Activated CD8-positive, alpha-beta T cell treated with anti-CD3 and anti-CD28 coated beads for 36 hours (primary cell): ENCODE data around the gene PGC. TPM values are rescaled to one million over a fixed set of nuclear protein-coding genes. Genes with fewer than 3 reads are reported as not detected.
A peak's percentile ranks its signal among the peaks of the same experiment; 100 is the strongest.

Source experiments
- ATAC-seq: fragments of 200-7000 bp; cut with Tn5 transposase; one replicate; pipeline ENCODE4 v1.10.0; 2021; ENCODE audit warnings: mild to moderate bottlenecking, moderate library complexity
- CTCF ChIA-PET: fragments of 350-600 bp; sonication (Branson Sonifier 250); formaldehyde crosslinking; loops from one replicate; lab custom pipeline; 2021; ENCODE audit warnings: antibody characterized with exemption; lab: Charles Lee
- POLR2A ChIA-PET: fragments of 350-600 bp; sonication (Branson Sonifier 250); formaldehyde crosslinking; loops from one replicate; lab custom pipeline; 2021; ENCODE audit warnings: antibody characterized with exemption; lab: Charles Lee
- DNase-seq: peaks from one replicate; pipeline ENCODE4 v3.0.0-alpha.2; 2020
- H3K27ac Mint-ChIP-seq: one replicate; pipeline ENCODE4 v1.8.0; 2021; ENCODE audit warnings: mild to moderate bottlenecking, mixed read lengths
- H3K27me3 Mint-ChIP-seq: one replicate; pipeline ENCODE4 v1.8.0; 2021; ENCODE audit warnings: mixed read lengths
- H3K36me3 Mint-ChIP-seq: one replicate; pipeline ENCODE4 v1.8.0; 2021; ENCODE audit warnings: low read depth, mixed read lengths
- H3K4me1 Mint-ChIP-seq: one replicate; pipeline ENCODE4 v1.8.0; 2021; ENCODE audit warnings: low read depth, mixed read lengths
- H3K4me3 Mint-ChIP-seq: one replicate; pipeline ENCODE4 v1.8.0; 2021; ENCODE audit warnings: mild to moderate bottlenecking, moderate library complexity, mixed read lengths
- H3K9me3 Mint-ChIP-seq: one replicate; pipeline ENCODE4 v1.8.0; 2021; ENCODE audit warnings: mixed read lengths
- intact Hi-C: fragments of 100-400 bp; cut with micrococcal nuclease; formaldehyde crosslinking; loops from one replicate; pipeline ENCODE4 v1.10.0; 2022
- total RNA-seq, 2 experiments: library from RNA; stranded (reverse); gene quantifications; one replicate each; pipeline ENCODE4 v1.2.3, GENCODE V29; 2021
- TF ChIP-seq, protein P1 (sequence below): fragments of 200-600 bp; IDR thresholded peaks from one replicate; pipeline ENCODE4 v1.8.0; 2022; ENCODE audit warnings: antibody characterized with exemption, mild to moderate bottlenecking

PGC gene
- total RNA-seq: not detected

DNA sequence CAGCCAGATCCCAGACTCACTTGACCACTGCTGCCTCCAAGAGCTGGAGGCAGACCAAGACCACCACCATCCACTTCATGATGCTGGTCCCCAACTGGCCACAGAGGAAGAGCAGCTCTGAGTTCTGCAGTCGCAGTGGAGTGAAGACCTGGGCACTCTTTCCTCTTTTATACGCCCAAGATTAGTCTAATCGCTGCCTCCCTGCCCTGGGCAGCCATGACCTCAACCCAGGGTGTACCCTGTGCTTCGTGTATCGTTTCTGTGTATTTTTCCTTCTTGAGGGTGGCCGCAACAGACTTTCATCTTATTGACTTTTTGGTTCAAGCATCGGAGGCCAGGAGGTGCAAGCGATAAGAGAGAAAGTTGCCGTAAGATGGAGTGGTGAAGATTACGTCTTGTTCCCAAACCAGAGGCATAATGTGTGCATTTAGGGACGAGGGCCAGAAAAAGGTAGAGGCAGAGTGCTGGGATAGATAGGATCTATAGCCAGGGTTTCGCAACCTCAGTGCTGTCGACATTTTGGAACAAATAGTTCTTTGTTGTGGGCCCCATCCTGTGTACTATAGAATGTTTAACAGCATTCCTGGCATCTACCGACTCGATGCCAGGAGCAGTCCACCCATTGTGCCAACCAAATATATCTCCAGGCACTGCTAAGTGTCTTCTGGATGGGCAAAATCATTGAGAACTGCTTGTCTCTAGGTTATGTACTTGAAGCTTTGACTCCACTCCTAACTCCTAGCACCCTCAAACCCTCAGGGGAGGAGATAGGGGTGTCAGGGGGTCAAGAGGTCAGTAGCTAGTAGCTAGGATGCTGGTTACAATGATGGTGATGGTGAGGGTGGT lies at the start of gene PGC:
Gene PGC, minus strand, starts transcription at position 142 of the 846 bp plus-strand sequence. Its CDS starts 63 bp downstream, at position 79.
- ChIA-PET POLR2A (no interaction called here), CTCF (interaction anchor here (1.2 kb wide), 1 partner anchor 64 kb away, joined by 3 read pairs; no protein-coding TSS in a partner anchor)
- DNase-seq: no peak
- Mint-ChIP-seq H3K27ac (no peak within 1 kb of the TSS), H3K4me3 (no peak within 1 kb of the TSS), H3K9me3 (no peaks in the 10 kb centered on the region), H3K27me3 (no peaks in the 10 kb centered on the region), H3K36me3 (no peaks in the 10 kb centered on the region), H3K4me1 (no peaks in the 10 kb centered on the region)
- ATAC-seq: no peak
- intact Hi-C loops: no loop called here
- TF ChIP-seq, protein P1, sequence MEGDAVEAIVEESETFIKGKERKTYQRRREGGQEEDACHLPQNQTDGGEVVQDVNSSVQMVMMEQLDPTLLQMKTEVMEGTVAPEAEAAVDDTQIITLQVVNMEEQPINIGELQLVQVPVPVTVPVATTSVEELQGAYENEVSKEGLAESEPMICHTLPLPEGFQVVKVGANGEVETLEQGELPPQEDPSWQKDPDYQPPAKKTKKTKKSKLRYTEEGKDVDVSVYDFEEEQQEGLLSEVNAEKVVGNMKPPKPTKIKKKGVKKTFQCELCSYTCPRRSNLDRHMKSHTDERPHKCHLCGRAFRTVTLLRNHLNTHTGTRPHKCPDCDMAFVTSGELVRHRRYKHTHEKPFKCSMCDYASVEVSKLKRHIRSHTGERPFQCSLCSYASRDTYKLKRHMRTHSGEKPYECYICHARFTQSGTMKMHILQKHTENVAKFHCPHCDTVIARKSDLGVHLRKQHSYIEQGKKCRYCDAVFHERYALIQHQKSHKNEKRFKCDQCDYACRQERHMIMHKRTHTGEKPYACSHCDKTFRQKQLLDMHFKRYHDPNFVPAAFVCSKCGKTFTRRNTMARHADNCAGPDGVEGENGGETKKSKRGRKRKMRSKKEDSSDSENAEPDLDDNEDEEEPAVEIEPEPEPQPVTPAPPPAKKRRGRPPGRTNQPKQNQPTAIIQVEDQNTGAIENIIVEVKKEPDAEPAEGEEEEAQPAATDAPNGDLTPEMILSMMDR: no peak

GRCh38 chr6:41796474-41796873 lies 49.3 kb upstream of the PGC start:
- H3K27ac Mint-ChIP-seq: no peak overlapping the region
- peaks cover 3% of the 10 kb centered on the region for H3K4me1 Mint-ChIP-seq

DNA sequence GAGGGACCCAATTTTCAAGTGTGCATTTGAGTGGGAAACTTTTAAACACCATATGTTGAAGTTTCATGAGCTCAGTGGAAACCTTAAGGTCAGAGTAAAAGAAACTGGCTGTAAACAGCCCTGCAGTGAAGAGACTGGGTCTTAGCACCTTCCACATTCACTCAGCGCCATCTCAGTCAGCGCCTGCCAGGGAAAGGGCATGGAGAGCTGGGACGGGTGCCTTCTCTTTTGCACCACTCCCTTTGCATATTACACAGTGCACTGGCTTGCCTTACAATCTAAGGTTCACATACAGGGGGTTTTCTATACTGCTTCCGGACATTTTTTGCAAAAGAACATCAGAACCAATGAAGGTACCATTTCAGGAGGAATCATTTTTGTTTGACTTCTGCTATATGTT lies 44.8 kb upstream of the PGC start:
- POLR2A ChIA-PET: no interaction called here
- ATAC-seq: no peak
- H3K27ac Mint-ChIP-seq: peak overlapping the region; percentile 13

More at GRCh38 chr6:41796474-41796873, 49.3 kb upstream of the PGC start:
- Mint-ChIP-seq H3K36me3 (peaks cover 17% of the 10 kb centered on the region), H3K27me3 (no peaks in the 10 kb centered on the region), H3K9me3 (no peaks in the 10 kb centered on the region), H3K4me3 (no peak overlapping the region)
- DNase-seq (no peak), ATAC-seq (no peak)
- ChIA-PET POLR2A (no interaction called here), CTCF (no interaction called here)
- TF ChIP-seq, protein P1: no peak
- intact Hi-C loops: no loop called here

DNA sequence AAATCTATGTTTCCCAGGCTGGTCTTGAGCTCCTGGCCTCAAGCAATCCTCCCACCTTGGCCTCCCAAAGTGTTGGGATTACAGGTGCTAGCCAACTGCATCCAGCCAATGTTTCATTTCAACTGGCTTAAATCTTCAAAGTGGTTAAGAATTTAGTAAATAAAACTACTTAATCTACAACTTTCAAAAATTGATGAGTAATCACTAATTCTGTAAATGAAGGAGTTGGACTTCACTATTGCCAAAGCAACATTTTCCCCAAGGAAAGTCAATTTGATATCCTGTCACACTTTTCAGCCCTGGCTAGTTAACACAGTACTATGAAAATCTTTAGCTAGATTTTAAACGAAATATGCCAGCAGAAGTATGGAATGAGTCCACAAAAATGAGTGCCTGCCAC lies 44.1 kb upstream of the PGC start:
- H3K4me3 Mint-ChIP-seq: no peak overlapping the region
- DNase-seq (no peak), ATAC-seq (no peak)
- H3K36me3 Mint-ChIP-seq: peaks cover 38% of the 10 kb centered on the region
- ChIA-PET POLR2A (interaction anchor here (1.2 kb wide), 1 partner anchor 40 kb away, joined by 3 read pairs; no protein-coding TSS in a partner anchor), CTCF (interaction anchor here (0.8 to 12.8 kb wide), 6 partner anchors 10 to 423 kb away, joined by 3 to 214 read pairs (median 4); partner anchors contain the start of gene TAF8)
- TF ChIP-seq, protein P1: no peak
- H3K4me1 Mint-ChIP-seq: peaks cover 18% of the 10 kb centered on the region
- H3K27ac Mint-ChIP-seq: no peak overlapping the region
- H3K9me3 Mint-ChIP-seq: no peaks in the 10 kb centered on the region
- intact Hi-C loops: no loop called here
- H3K27me3 Mint-ChIP-seq: no peaks in the 10 kb centered on the region

More for the DNA sequence above, 44.8 kb upstream of the PGC start:
- peaks cover 40% of the 10 kb centered on the region for H3K36me3 Mint-ChIP-seq
- no peaks in the 10 kb centered on the region for H3K9me3 Mint-ChIP-seq
- no peak overlapping the region for H3K4me3 Mint-ChIP-seq
- TF ChIP-seq, protein P1: no peak
- no peaks in the 10 kb centered on the region for H3K27me3 Mint-ChIP-seq
- peaks cover 18% of the 10 kb centered on the region for H3K4me1 Mint-ChIP-seq
- intact Hi-C loops: no loop called here
- DNase-seq: no peak
- CTCF ChIA-PET: interaction anchor here (0.8 to 12.8 kb wide), 6 partner anchors 9 to 423 kb away, joined by 3 to 214 read pairs (median 4); partner anchors contain the start of gene TAF8

- POLR2A ChIA-PET: interaction anchor here (0.7 to 1.2 kb wide), 2 partner anchors 41 to 334 kb away, joined by 3 to 4 read pairs; no protein-coding TSS in a partner anchor
- H3K4me1 Mint-ChIP-seq: peaks cover 22% of the 10 kb centered on the region
- peaks cover 38% of the 10 kb centered on the region for H3K36me3 Mint-ChIP-seq
- intact Hi-C loops: no loop called here
- CTCF ChIA-PET: interaction anchor here (1.1 to 12.8 kb wide), 3 partner anchors 11 to 256 kb away, joined by 3 to 214 read pairs (median 6); partner anchors contain the start of gene TAF8
- H3K4me3 Mint-ChIP-seq: peak overlapping the region; percentile 24
- TF ChIP-seq, protein P1: no peak
- H3K9me3 Mint-ChIP-seq: no peaks in the 10 kb centered on the region
- ATAC-seq (no peak), DNase-seq (no peak)
- H3K27me3 Mint-ChIP-seq: no peaks in the 10 kb centered on the region
- peak overlapping the region; percentile 62 for H3K27ac Mint-ChIP-seq
These were observed 42.8 kb upstream of the PGC start for GRCh38 chr6:41790045-41790444.
